OCI-LY1 (cell line): Measurements from ENCODE around the gene LMF1.
"Not testable (repeated sequence)": the region's sequence is repeated elsewhere in the genome, so short reads cannot be mapped to it uniquely, and the experiment has no call there.

Experiments
- H2AFZ ChIP-seq: fragments of 200-600 bp; sonication (generic), shearing (Covaris generic); 2 replicates; pipeline ENCODE4 v1.6.0; 2014; ENCODE audit warnings: antibody characterized with exemption, mild to moderate bottlenecking, low read length
- H3F3A ChIP-seq: fragments of 200-600 bp; sonication (generic), shearing (Covaris generic); 2 replicates; pipeline ENCODE4 v1.6.0; 2014; ENCODE audit warnings: mild to moderate bottlenecking, antibody characterized with exemption, low read length, moderate library complexity; ENCODE audit not compliant: insufficient read depth
- H3K27ac ChIP-seq: fragments of 200-600 bp; sonication (generic); 2 replicates; pipeline ENCODE4 v1.5.1; 2014; ENCODE audit warnings: low read length, mixed run types, mild to moderate bottlenecking, low read depth; ENCODE audit not compliant: poor library complexity, severe bottlenecking
- H3K27me3 ChIP-seq: fragments of 200-600 bp; sonication (generic); 2 replicates; pipeline ENCODE4 v1.6.0; 2014; ENCODE audit warnings: antibody characterized with exemption, mild to moderate bottlenecking, low read length, moderate library complexity; ENCODE audit not compliant: insufficient read depth
- H3K36me3 ChIP-seq: fragments of 200-600 bp; sonication (generic); 2 replicates; pipeline ENCODE4 v1.6.1; 2014; ENCODE audit warnings: mild to moderate bottlenecking, antibody characterized with exemption, low read length, moderate library complexity, mixed read lengths; ENCODE audit not compliant: insufficient read depth
- H3K4me1 ChIP-seq: fragments of 200-600 bp; sonication (generic); 2 replicates; pipeline ENCODE4 v1.5.1; 2014; ENCODE audit warnings: mild to moderate bottlenecking, low read length, moderate library complexity; ENCODE audit not compliant: insufficient read depth, severe bottlenecking
- H3K4me2 ChIP-seq: fragments of 200-600 bp; sonication (generic), shearing (Covaris generic); 2 replicates; pipeline ENCODE4 v1.6.1; 2014; ENCODE audit warnings: low read length
- H3K4me3 ChIP-seq: fragments of 200-600 bp; sonication (generic); 2 replicates; pipeline ENCODE4 v1.5.1; 2014; ENCODE audit warnings: low read length, low read depth, mild to moderate bottlenecking, mixed read lengths; ENCODE audit not compliant: poor library complexity, severe bottlenecking
- H3K79me2 ChIP-seq: fragments of 200-600 bp; shearing (Covaris generic); 2 replicates; pipeline ENCODE4 v1.6.1; 2016; ENCODE audit warnings: mixed run types, low read length, mixed read lengths; ENCODE audit not compliant: insufficient read depth
- H3K9ac ChIP-seq: fragments of 200-600 bp; sonication (generic), shearing (Covaris generic); 2 replicates; pipeline ENCODE4 v1.6.1; 2014; ENCODE audit warnings: mild to moderate bottlenecking, low read length, mixed read lengths
- H3K9me2 ChIP-seq: fragments of 200-600 bp; sonication (generic), shearing (Covaris generic); 2 replicates; pipeline ENCODE4 v1.6.1; 2014; ENCODE audit warnings: low read depth, mild to moderate bottlenecking, low read length, mixed read lengths
- H3K9me3 ChIP-seq: fragments of 200-600 bp; shearing (Covaris generic); 2 replicates; pipeline ENCODE4 v1.6.1; 2014; ENCODE audit warnings: low read length, mixed read lengths
- H4K20me1 ChIP-seq: fragments of 200-600 bp; sonication (generic), shearing (Covaris generic); 2 replicates; pipeline ENCODE4 v1.6.0; 2016; ENCODE audit warnings: mild to moderate bottlenecking, low read length; ENCODE audit not compliant: insufficient read depth
- CTCF ChIP-seq: fragments of 200-600 bp; sonication (generic), shearing (Covaris generic); IDR thresholded peaks from 2 replicates; pipeline ENCODE4 v1.5.1; 2017; ENCODE audit warnings: mild to moderate bottlenecking, antibody characterized with exemption, low read length, moderate library complexity, mixed read lengths
- EZH2 ChIP-seq: fragments of 200-600 bp; sonication (generic), shearing (Covaris generic); IDR thresholded peaks from 2 replicates; pipeline ENCODE4 v1.8.0; 2017; ENCODE audit warnings: borderline replicate concordance, mixed run types, mild to moderate bottlenecking, antibody characterized with exemption, low read length, moderate library complexity, mixed read lengths

Gene LMF1

GRCh38 chr16:860891-861290, 109.9 kb downstream of the LMF1 start:
- H3K9ac ChIP-seq = no peak overlapping the region
- H3K79me2 ChIP-seq = no peaks in the 10 kb centered on the region
- H3K4me1 ChIP-seq = no peaks in the 10 kb centered on the region
- no peak overlapping the region for H3K27ac ChIP-seq
- no peaks in the 10 kb centered on the region for H4K20me1 ChIP-seq
- H3F3A ChIP-seq = no peaks in the 10 kb centered on the region
- TF ChIP-seq EZH2 (no peak), CTCF (no peak)
- H3K4me2 ChIP-seq = no peak overlapping the region
- H3K36me3 ChIP-seq = no peaks in the 10 kb centered on the region
- no peak overlapping the region for H3K4me3 ChIP-seq
- no peak overlapping the region for H2AFZ ChIP-seq
- H3K27me3 ChIP-seq = no peaks in the 10 kb centered on the region
- H3K9me2 ChIP-seq = no peaks in the 10 kb centered on the region
- no peaks in the 10 kb centered on the region for H3K9me3 ChIP-seq

- H4K20me1 ChIP-seq, H3K27ac ChIP-seq, H3K9ac ChIP-seq, H3K27me3 ChIP-seq, H3F3A ChIP-seq, H2AFZ ChIP-seq, H3K4me2 ChIP-seq, H3K9me3 ChIP-seq, H3K36me3 ChIP-seq, H3K79me2 ChIP-seq, H3K9me2 ChIP-seq, H3K4me3 ChIP-seq, H3K4me1 ChIP-seq: not testable (repeated sequence)
Observed at GRCh38 chr16:858971-859370, 111.8 kb downstream of the LMF1 start.

DNA sequence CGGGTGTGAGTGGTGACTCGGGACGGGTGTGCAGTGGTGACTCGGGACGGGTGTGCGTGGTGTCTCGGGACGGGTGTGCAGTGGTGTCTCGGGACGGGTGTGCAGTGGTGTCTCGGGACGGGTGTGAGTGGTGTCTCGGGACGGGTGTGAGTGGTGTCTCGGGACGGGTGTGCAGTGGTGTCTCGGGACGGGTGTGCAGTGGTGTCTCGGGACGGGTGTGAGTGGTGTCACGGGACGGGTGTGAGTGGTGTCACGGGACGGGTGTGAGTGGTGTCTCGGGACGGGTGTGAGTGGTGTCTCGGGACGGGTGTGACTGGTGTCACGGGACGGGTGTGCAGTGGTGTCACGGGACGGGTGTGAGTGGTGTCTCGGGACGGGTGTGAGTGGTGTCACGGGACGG, 112.3 kb downstream of the LMF1 start:
- not testable (repeated sequence) for H3K9me2 ChIP-seq, H3F3A ChIP-seq, H3K79me2 ChIP-seq, H3K36me3 ChIP-seq, H3K27ac ChIP-seq, H3K4me1 ChIP-seq, H3K9me3 ChIP-seq, H3K9ac ChIP-seq, H2AFZ ChIP-seq, H4K20me1 ChIP-seq, H3K4me2 ChIP-seq, H3K27me3 ChIP-seq, H3K4me3 ChIP-seq

DNA sequence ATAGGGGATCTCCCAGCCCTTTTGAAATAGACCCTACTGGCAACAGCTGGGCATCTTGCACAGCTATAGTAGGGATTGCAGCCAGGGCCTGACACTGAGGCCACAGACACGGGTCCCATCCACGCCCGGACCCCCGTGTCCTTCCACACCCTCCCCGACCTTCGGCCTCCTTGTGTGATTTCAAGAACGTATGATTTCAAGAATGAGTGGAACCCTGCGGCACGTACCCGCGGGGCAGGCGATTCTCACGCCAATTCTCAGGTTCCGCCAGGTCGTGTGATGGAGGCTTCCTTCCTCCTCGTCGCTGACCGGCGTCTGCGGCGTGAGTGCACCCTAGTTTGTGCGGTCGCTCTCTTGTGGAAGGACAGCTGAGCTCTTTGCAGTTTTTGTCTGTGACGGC, 114.0 kb downstream of the LMF1 start:
- H2AFZ ChIP-seq = no peak overlapping the region
- no peaks in the 10 kb centered on the region for H3K79me2 ChIP-seq
- no peaks in the 10 kb centered on the region for H3K4me1 ChIP-seq
- no peak overlapping the region for H3K9ac ChIP-seq
- H3K27me3 ChIP-seq = no peaks in the 10 kb centered on the region
- H3K4me2 ChIP-seq = no peak overlapping the region
- H3F3A ChIP-seq = no peaks in the 10 kb centered on the region
- no peaks in the 10 kb centered on the region for H3K9me3 ChIP-seq
- no peaks in the 10 kb centered on the region for H3K36me3 ChIP-seq
- H3K9me2 ChIP-seq = no peaks in the 10 kb centered on the region
- no peaks in the 10 kb centered on the region for H4K20me1 ChIP-seq
- H3K27ac ChIP-seq = no peak overlapping the region
- TF ChIP-seq CTCF = no peak
- TF ChIP-seq EZH2 = no peak
- no peak overlapping the region for H3K4me3 ChIP-seq
